Stimulated activated CD4-positive, alpha-beta T cell treated with anti-CD3 and anti-CD28 coated beads, Interleukin-1b, Interleukin-23, amount 100 ng/mL, for 24 hours (primary cell): ENCODE results near the gene ELAC2.

Experiments
- DNase-seq, 4 experiments: peaks; one replicate each; pipeline ENCODE4 v3.0.0-alpha.2; 2020; ENCODE audit warnings: low read depth in 4 of 4, low spot score in 1 of 4

ELAC2 gene

GRCh38 chr17:13017655-13018459, at the start of gene ELAC2:
TSS of gene ELAC2 (minus strand) at chr17:13018027. CDS start at chr17:13017947, 80 bp downstream.
- peak; percentile 87 to 97 (median 94) for DNase-seq

GRCh38 chr17:13065032-13065431, 47.2 kb upstream of the ELAC2 start:
- no peak for DNase-seq

GRCh38 chr17:13055131-13055530, 37.3 kb upstream of the ELAC2 start:
- DNase-seq: no peak

- DNase-seq: no peak
These were observed 36.8 kb upstream of the ELAC2 start for GRCh38 chr17:13054666-13055065.

GRCh38 chr17:13051915-13052314, 34.1 kb upstream of the ELAC2 start:
- no peak for DNase-seq

GRCh38 chr17:13047011-13047606, 29.3 kb upstream of the ELAC2 start:
- DNase-seq: no peak

GRCh38 chr17:13046361-13046760, 28.5 kb upstream of the ELAC2 start:
- no peak for DNase-seq

GRCh38 chr17:13044572-13045065, 26.8 kb upstream of the ELAC2 start:
- DNase-seq: no peak

GRCh38 chr17:13038931-13039665, 21.3 kb upstream of the ELAC2 start:
- no peak for DNase-seq

GRCh38 chr17:13036751-13037150, 18.9 kb upstream of the ELAC2 start:
- no peak for DNase-seq

- no peak for DNase-seq
These were observed 17.6 kb upstream of the ELAC2 start for GRCh38 chr17:13035420-13035819.

GRCh38 chr17:13031718-13032350, 14.0 kb upstream of the ELAC2 start:
- peak in 3 of 4 experiments; percentile 14 to 24 (median 20) for DNase-seq

GRCh38 chr17:13030459-13031300, 12.9 kb upstream of the ELAC2 start:
- DNase-seq: peak in 3 of 4 experiments; percentile 9 to 17 (median 13)

- DNase-seq: no peak
These were observed 12.2 kb upstream of the ELAC2 start for GRCh38 chr17:13030056-13030455.

- no peak for DNase-seq
These were observed 11.5 kb upstream of the ELAC2 start for GRCh38 chr17:13029340-13029739.

GRCh38 chr17:13027246-13027645, 9.4 kb upstream of the ELAC2 start:
- DNase-seq: no peak

- DNase-seq: no peak
These were observed 7.9 kb upstream of the ELAC2 start for GRCh38 chr17:13025687-13026086.

GRCh38 chr17:13025258-13025627, 7.4 kb upstream of the ELAC2 start:
- no peak for DNase-seq

- DNase-seq: peak in 3 of 4 experiments; percentile 39 to 52 (median 51)
These were observed 6.9 kb upstream of the ELAC2 start for GRCh38 chr17:13024526-13025257.

- DNase-seq: no peak
These were observed 6.2 kb upstream of the ELAC2 start for GRCh38 chr17:13024016-13024415.
